PC-3 (cell line): ENCODE results near the gene USP2. TPM values are rescaled to one million over a fixed set of nuclear protein-coding genes. Genes with fewer than 3 reads are reported as not detected.

Source experiments
- ATAC-seq: fragments of 200-7000 bp; cut with Tn5 transposase; 2 replicates; pipeline ENCODE4 v1.9.1; 2020; ENCODE audit warnings: mild to moderate bottlenecking, moderate library complexity
- BruUV-seq: library from RNA; stranded (reverse); fragments of 400-500 nt; replicated peaks from 2 replicates; lab custom pipeline; 2021; lab: Mats Ljungman, UMichigan
- CTCF ChIA-PET: fragments of 300-600 bp; sonication (Branson Sonifier 250); formaldehyde crosslinking; loops from one replicate; lab custom pipeline; 2022; ENCODE audit warnings: antibody characterized with exemption; lab: Charles Lee
- POLR2A ChIA-PET: fragments of 300-600 bp; sonication (Branson Sonifier 250); formaldehyde crosslinking; loops from one replicate; lab custom pipeline; 2022; ENCODE audit warnings: antibody characterized with exemption; ENCODE audit not compliant: unreplicated experiment; lab: Charles Lee
- DNase-seq: peaks from one replicate; pipeline ENCODE4 v3.0.0-alpha.2; 2015
- H2AFZ ChIP-seq: fragments of 300-600 bp; sonication (generic); 2 replicates; pipeline ENCODE4 v1.6.0; 2016; ENCODE audit warnings: antibody characterized with exemption, low read length
- H3F3A ChIP-seq: fragments of 300-600 bp; sonication (generic); one replicate; pipeline ENCODE4 v1.6.0; 2017; ENCODE audit warnings: antibody characterized with exemption, low read length, control low read depth, mild to moderate bottlenecking; ENCODE audit not compliant: unreplicated experiment
- H3K27ac ChIP-seq: fragments of 300-600 bp; sonication (generic); 2 replicates; pipeline ENCODE4 v1.5.1; 2016; ENCODE audit warnings: mild to moderate bottlenecking, low read length
- H3K27me3 ChIP-seq: fragments of 300-600 bp; sonication (generic); 2 replicates; pipeline ENCODE4 v1.6.1; 2016; ENCODE audit warnings: low read length, mixed read lengths
- H3K36me3 ChIP-seq: fragments of 300-600 bp; sonication (generic); 2 replicates; pipeline ENCODE4 v1.6.1; 2016; ENCODE audit warnings: low read depth, mixed run types, low read length, mixed read lengths
- H3K4me1 ChIP-seq: fragments of 300-600 bp; sonication (generic); 2 replicates; pipeline ENCODE4 v1.5.1; 2016; ENCODE audit warnings: low read length; ENCODE audit not compliant: insufficient read depth
- H3K4me2 ChIP-seq: fragments of 300-600 bp; sonication (generic); 2 replicates; pipeline ENCODE4 v1.6.0; 2016; ENCODE audit warnings: low read length
- H3K4me3 ChIP-seq: fragments of 300-600 bp; sonication (generic); 2 replicates; pipeline ENCODE4 v1.5.1; 2016; ENCODE audit warnings: mild to moderate bottlenecking, low read length, mixed read lengths
- H3K79me2 ChIP-seq: fragments of 300-600 bp; sonication (generic); 2 replicates; pipeline ENCODE4 v1.6.1; 2017; ENCODE audit warnings: low read length, mixed read lengths
- H3K9ac ChIP-seq: fragments of 300-600 bp; sonication (generic); 2 replicates; pipeline ENCODE4 v1.6.0; 2016; ENCODE audit warnings: mild to moderate bottlenecking, low read length
- H3K9me2 ChIP-seq: fragments of 300-600 bp; sonication (generic); replicated peaks from 2 replicates; pipeline ENCODE4 v1.6.1; 2016; ENCODE audit warnings: mixed run types, low read length, mixed read lengths
- H3K9me3 ChIP-seq: fragments of 300-600 bp; sonication (generic); 2 replicates; pipeline ENCODE4 v1.6.1; 2016; ENCODE audit warnings: low read length, mixed read lengths
- H4K20me1 ChIP-seq: fragments of 300-600 bp; sonication (generic); 2 replicates; pipeline ENCODE4 v1.6.1; 2016; ENCODE audit warnings: low read length, mixed read lengths
- CTCF ChIP-seq: fragments of 300-600 bp; sonication (generic); conservative IDR thresholded peaks from 2 replicates; pipeline ENCODE4 v1.5.1; 2017; ENCODE audit warnings: antibody characterized with exemption, low read depth, mild to moderate bottlenecking, low read length
- EZH2 ChIP-seq: fragments of 300-600 bp; sonication (generic); IDR thresholded peaks from one replicate; pipeline ENCODE4 v1.6.1; 2017; ENCODE audit warnings: antibody characterized with exemption, mild to moderate bottlenecking, low read length; ENCODE audit not compliant: unreplicated experiment
- EZH2phosphoT487 ChIP-seq: fragments of 300-600 bp; sonication (generic); IDR thresholded peaks from 2 replicates; pipeline ENCODE4 v1.6.1; 2018; ENCODE audit warnings: mild to moderate bottlenecking, antibody characterized with exemption, low read length, borderline replicate concordance
- intact Hi-C: fragments of 100-400 bp; cut with micrococcal nuclease; formaldehyde crosslinking; loops from 2 replicates; pipeline ENCODE4 v1.9.0; 2023
- total RNA-seq: library from RNA; depleted of rRNA; stranded (reverse); fragments of >200 nt; gene quantifications from 2 replicates; pipeline ENCODE4 v1.2.3, GENCODE V29; 2014

Gene USP2
- total RNA-seq, 1 experiment from 2014 or later, result 1.8 TPM

- BruUV-seq, result no TSS peak
- ATAC-seq (peak; percentile 41), DNase-seq (peak; percentile 70)
- no peaks in the 10 kb centered on the region for H4K20me1 ChIP-seq
- H3K4me1 ChIP-seq, result peaks cover 23% of the 10 kb centered on the region
- H2AFZ ChIP-seq, result peak overlapping the region; percentile 93
- TF ChIP-seq CTCF (peak; percentile 92), EZH2 (no peak)
- POLR2A ChIA-PET, result no interaction called here
- intact Hi-C loops, result loop anchor here (1.0 kb wide), 2 partner anchors 18 to 118 kb away; no protein-coding TSS in a partner anchor
- no peaks in the 10 kb centered on the region for H3K27me3 ChIP-seq
- H3K4me3 ChIP-seq, result peak overlapping the region; percentile 68
- H3K9me2 ChIP-seq, result no peaks in the 10 kb centered on the region
- H3K27ac ChIP-seq, result no peak overlapping the region
- H3K4me2 ChIP-seq, result peak overlapping the region; percentile 86
- H3K9me3 ChIP-seq, result no peaks in the 10 kb centered on the region
- H3K9ac ChIP-seq, result peak overlapping the region; percentile 47
- CTCF ChIA-PET, result interaction anchor here (0.6 to 1.8 kb wide), 8 partner anchors 12 to 234 kb away, joined by 3 to 15 read pairs (median 3); partner anchors contain the start of gene USP2
- H3K36me3 ChIP-seq, result no peaks in the 10 kb centered on the region
- H3K79me2 ChIP-seq, result no peaks in the 10 kb centered on the region
- H3F3A ChIP-seq, result peaks cover 5% of the 10 kb centered on the region
Observed at GRCh38 chr11:119356349-119357031, 25.0 kb downstream of the USP2 start.

- H3K27ac ChIP-seq, result no peak overlapping the region
- intact Hi-C loops, result no loop called here
- H3F3A ChIP-seq, result no peaks in the 10 kb centered on the region
- H3K36me3 ChIP-seq, result no peaks in the 10 kb centered on the region
- H2AFZ ChIP-seq, result no peak overlapping the region
- H3K9ac ChIP-seq, result no peak overlapping the region
- CTCF ChIA-PET, result interaction anchor here (0.5 to 1.8 kb wide), 6 partner anchors 13 to 26 kb away, joined by 3 to 15 read pairs (median 4); partner anchors contain the start of gene USP2
- no peaks in the 10 kb centered on the region for H3K9me3 ChIP-seq
- POLR2A ChIA-PET, result interaction anchor here (0.8 kb wide), 1 partner anchor 183 kb away, joined by 3 read pairs; no protein-coding TSS in a partner anchor
- H4K20me1 ChIP-seq, result no peaks in the 10 kb centered on the region
- DNase-seq (no peak), ATAC-seq (no peak)
- H3K79me2 ChIP-seq, result no peaks in the 10 kb centered on the region
- H3K9me2 ChIP-seq, result no peaks in the 10 kb centered on the region
- no peaks in the 10 kb centered on the region for H3K27me3 ChIP-seq
- no TSS peak for BruUV-seq
- no peak overlapping the region for H3K4me3 ChIP-seq
- H3K4me2 ChIP-seq, result no peak overlapping the region
- H3K4me1 ChIP-seq, result peaks cover 11% of the 10 kb centered on the region
- TF ChIP-seq EZH2phosphoT487, result no peak
- TF ChIP-seq EZH2, result no peak
- no peak for TF ChIP-seq CTCF
Observed at GRCh38 chr11:119355091-119355843, 26.2 kb downstream of the USP2 start.
